ENCODE data around the gene DNLZ.

The DNLZ gene

GRCh38 chr9:136338511-136338910, 25.0 kb downstream of the DNLZ start:
- H3K27ac ChIP-seq (ENCODE audit: low read depth, low read length): no peak overlapping the region
- no peaks in the 10 kb centered on the region for H3K36me3 ChIP-seq (ENCODE audit: control insufficient read depth in 1 of 2, insufficient read depth in 2 of 2, low read length in 2 of 2)
- H3K27me3 ChIP-seq (ENCODE audit: control insufficient read depth in 1 of 2, insufficient read depth in 2 of 2, low read length in 2 of 2): no peaks in the 10 kb centered on the region
- H3K4me1 ChIP-seq (ENCODE audit: control insufficient read depth in 1 of 2, insufficient read depth in 2 of 2, low read length in 2 of 2): peaks cover 7 to 8% of the 10 kb centered on the region in 2 donors
- H3K9ac ChIP-seq (ENCODE audit: low read depth in 1 of 2, low read length in 2 of 2): no peak overlapping the region
- H3K4me3 ChIP-seq (ENCODE audit: low read depth in 1 of 2, low read length in 2 of 2): no peak overlapping the region
- no peaks in the 10 kb centered on the region for H3K9me3 ChIP-seq (ENCODE audit: control insufficient read depth in 1 of 2, low read length in 2 of 2)

GRCh38 chr9:136337416-136338395, 25.8 kb downstream of the DNLZ start:
- Histone ChIP-seq H3K36me3 (ENCODE audit: control insufficient read depth in 1 of 2, insufficient read depth in 2 of 2, low read length in 2 of 2) (no peaks in the 10 kb centered on the region), H3K4me1 (ENCODE audit: control insufficient read depth in 1 of 2, insufficient read depth in 2 of 2, low read length in 2 of 2) (peaks cover 0 to 2% of the 10 kb centered on the region in 2 donors), H3K27ac (ENCODE audit: low read depth, low read length) (no peak overlapping the region), H3K27me3 (ENCODE audit: control insufficient read depth in 1 of 2, insufficient read depth in 2 of 2, low read length in 2 of 2) (no peaks in the 10 kb centered on the region), H3K9me3 (ENCODE audit: control insufficient read depth in 1 of 2, low read length in 2 of 2) (no peaks in the 10 kb centered on the region), H3K4me3 (ENCODE audit: low read depth in 1 of 2, low read length in 2 of 2) (no peak overlapping the region), H3K9ac (ENCODE audit: low read depth in 1 of 2, low read length in 2 of 2) (no peak overlapping the region)

GRCh38 chr9:136336881-136337280, 26.7 kb downstream of the DNLZ start:
- Histone ChIP-seq H3K27ac (ENCODE audit: low read depth, low read length) (no peak overlapping the region), H3K36me3 (ENCODE audit: control insufficient read depth in 1 of 2, insufficient read depth in 2 of 2, low read length in 2 of 2) (no peaks in the 10 kb centered on the region), H3K9ac (ENCODE audit: low read depth in 1 of 2, low read length in 2 of 2) (no peak overlapping the region), H3K4me1 (ENCODE audit: control insufficient read depth in 1 of 2, insufficient read depth in 2 of 2, low read length in 2 of 2) (no peaks in the 10 kb centered on the region), H3K4me3 (ENCODE audit: low read depth in 1 of 2, low read length in 2 of 2) (no peak overlapping the region), H3K27me3 (ENCODE audit: control insufficient read depth in 1 of 2, insufficient read depth in 2 of 2, low read length in 2 of 2) (no peaks in the 10 kb centered on the region), H3K9me3 (ENCODE audit: control insufficient read depth in 1 of 2, low read length in 2 of 2) (no peaks in the 10 kb centered on the region)

GRCh38 chr9:136336156-136336870, 27.2 kb downstream of the DNLZ start:
- H3K9ac ChIP-seq (ENCODE audit: low read depth in 1 of 2, low read length in 2 of 2): no peak overlapping the region
- no peaks in the 10 kb centered on the region for H3K9me3 ChIP-seq (ENCODE audit: control insufficient read depth in 1 of 2, low read length in 2 of 2)
- no peaks in the 10 kb centered on the region for H3K4me1 ChIP-seq (ENCODE audit: control insufficient read depth in 1 of 2, insufficient read depth in 2 of 2, low read length in 2 of 2)
- peak overlapping the region; percentile 42 for H3K27ac ChIP-seq (ENCODE audit: low read depth, low read length)
- H3K4me3 ChIP-seq (ENCODE audit: low read depth in 1 of 2, low read length in 2 of 2): no peak overlapping the region
- no peaks in the 10 kb centered on the region for H3K27me3 ChIP-seq (ENCODE audit: control insufficient read depth in 1 of 2, insufficient read depth in 2 of 2, low read length in 2 of 2)
- H3K36me3 ChIP-seq (ENCODE audit: control insufficient read depth in 1 of 2, insufficient read depth in 2 of 2, low read length in 2 of 2): no peaks in the 10 kb centered on the region

- H3K9me3 ChIP-seq (ENCODE audit: control insufficient read depth in 1 of 2, low read length in 2 of 2): no peaks in the 10 kb centered on the region
- no peak overlapping the region for H3K27ac ChIP-seq (ENCODE audit: low read depth, low read length)
- no peaks in the 10 kb centered on the region for H3K36me3 ChIP-seq (ENCODE audit: control insufficient read depth in 1 of 2, insufficient read depth in 2 of 2, low read length in 2 of 2)
- no peaks in the 10 kb centered on the region for H3K4me1 ChIP-seq (ENCODE audit: control insufficient read depth in 1 of 2, insufficient read depth in 2 of 2, low read length in 2 of 2)
- no peak overlapping the region for H3K4me3 ChIP-seq (ENCODE audit: low read depth in 1 of 2, low read length in 2 of 2)
- no peak overlapping the region for H3K9ac ChIP-seq (ENCODE audit: low read depth in 1 of 2, low read length in 2 of 2)
- H3K27me3 ChIP-seq (ENCODE audit: control insufficient read depth in 1 of 2, insufficient read depth in 2 of 2, low read length in 2 of 2): no peaks in the 10 kb centered on the region
Observed at GRCh38 chr9:136335296-136336155, 28.0 kb downstream of the DNLZ start.

- H3K4me3 ChIP-seq (ENCODE audit: low read depth in 1 of 2, low read length in 2 of 2): no peak overlapping the region
- H3K27ac ChIP-seq (ENCODE audit: low read depth, low read length): no peak overlapping the region
- no peaks in the 10 kb centered on the region for H3K36me3 ChIP-seq (ENCODE audit: control insufficient read depth in 1 of 2, insufficient read depth in 2 of 2, low read length in 2 of 2)
- no peaks in the 10 kb centered on the region for H3K9me3 ChIP-seq (ENCODE audit: control insufficient read depth in 1 of 2, low read length in 2 of 2)
- no peak overlapping the region for H3K9ac ChIP-seq (ENCODE audit: low read depth in 1 of 2, low read length in 2 of 2)
- no peaks in the 10 kb centered on the region for H3K4me1 ChIP-seq (ENCODE audit: control insufficient read depth in 1 of 2, insufficient read depth in 2 of 2, low read length in 2 of 2)
- H3K27me3 ChIP-seq (ENCODE audit: control insufficient read depth in 1 of 2, insufficient read depth in 2 of 2, low read length in 2 of 2): no peaks in the 10 kb centered on the region
Observed at GRCh38 chr9:136334541-136334940, 29.0 kb downstream of the DNLZ start.

- no peak overlapping the region for H3K9ac ChIP-seq (ENCODE audit: low read depth in 1 of 2, low read length in 2 of 2)
- H3K4me1 ChIP-seq (ENCODE audit: control insufficient read depth in 1 of 2, insufficient read depth in 2 of 2, low read length in 2 of 2): peaks cover 0 to 7% of the 10 kb centered on the region in 2 donors
- no peaks in the 10 kb centered on the region for H3K36me3 ChIP-seq (ENCODE audit: control insufficient read depth in 1 of 2, insufficient read depth in 2 of 2, low read length in 2 of 2)
- no peak overlapping the region for H3K4me3 ChIP-seq (ENCODE audit: low read depth in 1 of 2, low read length in 2 of 2)
- H3K9me3 ChIP-seq (ENCODE audit: control insufficient read depth in 1 of 2, low read length in 2 of 2): no peaks in the 10 kb centered on the region
- no peaks in the 10 kb centered on the region for H3K27me3 ChIP-seq (ENCODE audit: control insufficient read depth in 1 of 2, insufficient read depth in 2 of 2, low read length in 2 of 2)
- H3K27ac ChIP-seq (ENCODE audit: low read depth, low read length): no peak overlapping the region
Observed at GRCh38 chr9:136333486-136333885, 30.1 kb downstream of the DNLZ start.

- H3K9ac ChIP-seq (ENCODE audit: low read depth in 1 of 2, low read length in 2 of 2): no peak overlapping the region
- H3K27me3 ChIP-seq (ENCODE audit: control insufficient read depth in 1 of 2, insufficient read depth in 2 of 2, low read length in 2 of 2): peaks cover 0 to 2% of the 10 kb centered on the region in 2 donors
- no peaks in the 10 kb centered on the region for H3K36me3 ChIP-seq (ENCODE audit: control insufficient read depth in 1 of 2, insufficient read depth in 2 of 2, low read length in 2 of 2)
- H3K4me1 ChIP-seq (ENCODE audit: control insufficient read depth in 1 of 2, insufficient read depth in 2 of 2, low read length in 2 of 2): peaks cover 0 to 9% of the 10 kb centered on the region in 2 donors
- no peaks in the 10 kb centered on the region for H3K9me3 ChIP-seq (ENCODE audit: control insufficient read depth in 1 of 2, low read length in 2 of 2)
- no peak overlapping the region for H3K27ac ChIP-seq (ENCODE audit: low read depth, low read length)
- no peak overlapping the region for H3K4me3 ChIP-seq (ENCODE audit: low read depth in 1 of 2, low read length in 2 of 2)
Observed at GRCh38 chr9:136333045-136333444, 30.5 kb downstream of the DNLZ start.

- Histone ChIP-seq H3K36me3 (ENCODE audit: control insufficient read depth in 1 of 2, insufficient read depth in 2 of 2, low read length in 2 of 2) (no peaks in the 10 kb centered on the region), H3K27ac (ENCODE audit: low read depth, low read length) (no peak overlapping the region), H3K9me3 (ENCODE audit: control insufficient read depth in 1 of 2, low read length in 2 of 2) (no peaks in the 10 kb centered on the region), H3K4me1 (ENCODE audit: control insufficient read depth in 1 of 2, insufficient read depth in 2 of 2, low read length in 2 of 2) (peaks cover 0 to 11% of the 10 kb centered on the region in 2 donors), H3K9ac (ENCODE audit: low read depth in 1 of 2, low read length in 2 of 2) (no peak overlapping the region), H3K27me3 (ENCODE audit: control insufficient read depth in 1 of 2, insufficient read depth in 2 of 2, low read length in 2 of 2) (peaks cover 0 to 4% of the 10 kb centered on the region in 2 donors), H3K4me3 (ENCODE audit: low read depth in 1 of 2, low read length in 2 of 2) (no peak overlapping the region)
Observed at GRCh38 chr9:136332482-136332983, 31.0 kb downstream of the DNLZ start.

Data from duodenal mucosa (tissue), 2 donors.